Testis (tissue), 3 donors: ENCODE data around the gene PSMG4. TPM values are rescaled to one million over a fixed set of nuclear protein-coding genes. Genes with fewer than 3 reads are reported as not detected.

Source experiments
- DNase-seq: peaks from one replicate; pipeline ENCODE4 v3.0.0-alpha.2; 2019
- H3K27ac ChIP-seq, 2 donors: fragments of 200-600 bp; sonication (generic); one replicate each; pipeline ENCODE4 v1.5.1; 2019
- H3K27me3 ChIP-seq: fragments of 200-600 bp; sonication (generic); one replicate; pipeline ENCODE4 v1.5.1; 2019
- H3K36me3 ChIP-seq: fragments of 200-600 bp; sonication (generic); one replicate; pipeline ENCODE4 v1.5.1; 2017; ENCODE audit warnings: low read depth; ENCODE audit errors: missing control alignments
- H3K4me1 ChIP-seq: fragments of 200-600 bp; sonication (generic); one replicate; pipeline ENCODE4 v1.5.1; 2019
- H3K4me3 ChIP-seq, 2 donors: fragments of 200-600 bp; sonication (generic); one replicate each; pipeline ENCODE4 v1.5.1; 2017 to 2019
- H3K9me3 ChIP-seq: fragments of 200-600 bp; sonication (generic); one replicate; pipeline ENCODE4 v1.5.1; 2017
- CTCF ChIP-seq, 3 experiments: fragments of 450-650 bp in 2 of 3; fragments of 200-600 bp in 1 of 3; sonication (generic) in 1 of 3; IDR thresholded peaks; one replicate each; pipeline ENCODE4 v1.5.1; 2016 to 2019; ENCODE audit warnings: antibody characterized with exemption in 3 of 3, mild to moderate bottlenecking in 2 of 3, moderate library complexity in 1 of 3
- POLR2A ChIP-seq: fragments of 450-650 bp; IDR thresholded peaks from one replicate; pipeline ENCODE4 v1.6.1; 2017; ENCODE audit warnings: antibody characterized with exemption, mild to moderate bottlenecking, moderate library complexity
- WGBS, 2 donors: methylation state at CpG; one replicate each; pipeline ENCODE4 v1.1.5; 2018; 5-methylcytosine and 5-hydroxymethylcytosine counted together
- intact Hi-C: fragments of 100-400 bp; cut with DNase I; formaldehyde crosslinking; loops from one replicate; pipeline ENCODE4 v1.15.1; 2023; ENCODE audit warnings: low total_unique reads
- polyA plus RNA-seq: library from polyadenylated mRNA; stranded (reverse); fragments of 350-450 nt; fragmentation: Illumina TruSeq; extraction: RNeasy Lipid Tissue Mini Kit (QIAGEN cat#74804); gene quantifications from one replicate; pipeline ENCODE4 v1.2.3, GENCODE V29; 2014; ENCODE audit warnings: low read depth, low replicate concordance; ENCODE audit not compliant: insufficient read depth
- total RNA-seq, 2 donors: library from RNA; depleted of rRNA; stranded (reverse); fragments of >200 nt; gene quantifications; one replicate each; pipeline ENCODE4 v1.2.3, GENCODE V29; 2016

PSMG4 gene
- total and polyA plus RNA-seq, 3 donors from 2014 or later, result 23.1 to 46.1 (median 42.4) TPM

- TF ChIP-seq CTCF (IDR thresholded peaks at IDR 0.05) (no peak), POLR2A (no peak)
- Histone ChIP-seq H3K27ac (no peak overlapping the region), H3K4me1 (no peaks in the 10 kb centered on the region), H3K36me3 (no peaks in the 10 kb centered on the region), H3K9me3 (no peaks in the 10 kb centered on the region), H3K4me3 (no peak overlapping the region), H3K27me3 (no peaks in the 10 kb centered on the region)
- WGBS, 2 donors, result 84 to 96% methylated on average over 6 of the region's 6 CpGs
- intact Hi-C loops, result no loop called here
- no peak for DNase-seq
These were observed 46.5 kb upstream of the PSMG4 start for GRCh38 chr6:3212261-3212660.

- intact Hi-C loops, result no loop called here
- H3K27ac ChIP-seq, result no peak overlapping the region
- H3K4me1 ChIP-seq, result no peaks in the 10 kb centered on the region
- no peak for DNase-seq
- no peaks in the 10 kb centered on the region for H3K27me3 ChIP-seq
- TF ChIP-seq POLR2A, result no peak
- no peaks in the 10 kb centered on the region for H3K9me3 ChIP-seq
- no peaks in the 10 kb centered on the region for H3K36me3 ChIP-seq
- WGBS, 2 donors, result 92 to 95% methylated on average over 2 of the region's 2 CpGs
- no peak overlapping the region for H3K4me3 ChIP-seq
These were observed 45.4 kb upstream of the PSMG4 start for GRCh38 chr6:3213334-3213695.

- H3K36me3 ChIP-seq, result no peaks in the 10 kb centered on the region
- H3K4me3 ChIP-seq, result no peak overlapping the region
- no peak overlapping the region for H3K27ac ChIP-seq
- WGBS, 2 donors, result 58 to 61% methylated on average over 3 of the region's 3 CpGs
- no peaks in the 10 kb centered on the region for H3K9me3 ChIP-seq
- TF ChIP-seq POLR2A, result no peak
- no peak for TF ChIP-seq CTCF (IDR thresholded peaks at IDR 0.05)
- no peaks in the 10 kb centered on the region for H3K27me3 ChIP-seq
- DNase-seq, result no peak
- intact Hi-C loops, result no loop called here
- H3K4me1 ChIP-seq, result no peaks in the 10 kb centered on the region
These were observed 43.8 kb upstream of the PSMG4 start for GRCh38 chr6:3214898-3215297.

- H3K27me3 ChIP-seq, result no peaks in the 10 kb centered on the region
- no peaks in the 10 kb centered on the region for H3K36me3 ChIP-seq
- no peak overlapping the region for H3K4me3 ChIP-seq
- intact Hi-C loops, result no loop called here
- H3K27ac ChIP-seq, result no peak overlapping the region
- TF ChIP-seq POLR2A, result no peak
- no peak for TF ChIP-seq CTCF (IDR thresholded peaks at IDR 0.05)
- no peaks in the 10 kb centered on the region for H3K4me1 ChIP-seq
- WGBS, 2 donors, result 82 to 92% methylated on average over 2 of the region's 2 CpGs
- no peak for DNase-seq
- H3K9me3 ChIP-seq, result no peaks in the 10 kb centered on the region
These were observed 41.5 kb upstream of the PSMG4 start for GRCh38 chr6:3217286-3217685.

GRCh38 chr6:3218266-3218665, 40.5 kb upstream of the PSMG4 start:
- Histone ChIP-seq H3K9me3 (no peaks in the 10 kb centered on the region), H3K4me3 (no peak overlapping the region), H3K4me1 (no peaks in the 10 kb centered on the region), H3K27me3 (no peaks in the 10 kb centered on the region), H3K27ac (no peak overlapping the region), H3K36me3 (no peaks in the 10 kb centered on the region)
- intact Hi-C loops, result no loop called here
- no peak for DNase-seq
- TF ChIP-seq POLR2A (no peak), CTCF (IDR thresholded peaks at IDR 0.05) (no peak)
- WGBS, 2 donors, result 92 to 97% methylated on average over 10 of the region's 10 CpGs
